GM12872 (cell line): Measurements from ENCODE around the gene AMFR.

Experiments
- CTCF ChIP-seq: IDR thresholded peaks from 3 replicates; pipeline ENCODE4 v1.5.1; 2011; ENCODE audit warnings: low read depth, mild to moderate bottlenecking, low read length, moderate library complexity; ENCODE audit not compliant: insufficient read depth

Gene AMFR

GRCh38 chr16:56370875-56371659 is 54.3 kb downstream of the AMFR start:
- no peak for TF ChIP-seq CTCF

GRCh38 chr16:56370185-56370874 is 55.0 kb downstream of the AMFR start:
- no peak for TF ChIP-seq CTCF

DNA sequence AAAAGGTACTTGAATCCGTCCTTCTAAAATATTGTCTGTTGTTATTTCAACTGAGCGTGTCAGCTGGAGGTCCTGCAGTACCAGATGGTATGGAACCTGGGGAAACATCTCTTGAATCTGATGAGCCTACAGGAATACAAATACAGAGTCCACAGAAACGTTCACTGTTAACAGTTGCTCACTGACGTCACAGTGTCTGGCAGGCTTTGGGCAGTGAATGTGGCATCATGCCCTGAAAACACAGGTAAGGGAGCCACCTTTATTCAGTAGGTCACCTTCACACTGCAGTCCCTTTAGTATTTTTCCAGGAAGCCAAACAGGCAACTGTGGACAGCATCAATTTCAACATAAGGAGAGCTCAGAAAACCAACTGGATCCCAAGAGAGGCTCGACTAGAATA is 56.1 kb downstream of the AMFR start:
- no peak for TF ChIP-seq CTCF

DNA sequence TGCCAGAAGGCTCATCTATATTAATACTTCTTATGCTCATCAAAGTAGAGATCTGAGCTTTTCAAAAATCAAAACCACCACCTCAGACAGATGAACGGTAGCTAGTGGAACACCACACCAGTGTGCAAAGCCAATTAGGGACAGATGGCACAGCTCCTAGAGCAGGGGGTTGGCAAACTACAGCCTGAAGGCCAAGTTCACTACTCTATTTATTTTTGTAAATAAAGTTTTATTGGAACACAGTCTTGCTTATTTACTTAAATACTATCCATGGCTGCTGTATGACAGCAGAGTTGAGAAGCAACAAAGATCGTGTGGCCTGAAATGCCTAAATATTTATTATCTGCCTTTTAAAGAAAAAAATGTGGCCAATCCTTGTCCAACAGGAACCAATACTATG is 56.8 kb downstream of the AMFR start:
- TF ChIP-seq CTCF, result no peak

DNA sequence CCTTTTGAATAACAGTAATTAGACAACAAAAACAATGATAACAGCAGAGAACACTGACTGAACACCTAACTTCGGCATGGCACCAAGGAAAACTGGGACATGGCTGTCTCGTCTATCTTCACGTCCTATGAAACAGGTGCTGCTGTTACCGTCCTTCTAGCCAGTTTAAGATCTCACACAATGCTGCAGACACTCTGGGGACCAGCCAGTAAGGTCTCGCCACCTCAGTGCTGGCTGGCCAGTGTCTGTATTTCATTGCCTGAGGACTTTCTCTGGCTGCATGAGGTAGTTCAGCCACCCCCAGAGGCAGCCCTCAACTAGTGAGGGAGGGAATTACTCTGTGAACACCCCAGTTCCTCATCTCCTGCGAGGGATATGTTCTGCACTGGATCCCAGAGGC is 57.6 kb downstream of the AMFR start:
- TF ChIP-seq CTCF, result no peak

DNA sequence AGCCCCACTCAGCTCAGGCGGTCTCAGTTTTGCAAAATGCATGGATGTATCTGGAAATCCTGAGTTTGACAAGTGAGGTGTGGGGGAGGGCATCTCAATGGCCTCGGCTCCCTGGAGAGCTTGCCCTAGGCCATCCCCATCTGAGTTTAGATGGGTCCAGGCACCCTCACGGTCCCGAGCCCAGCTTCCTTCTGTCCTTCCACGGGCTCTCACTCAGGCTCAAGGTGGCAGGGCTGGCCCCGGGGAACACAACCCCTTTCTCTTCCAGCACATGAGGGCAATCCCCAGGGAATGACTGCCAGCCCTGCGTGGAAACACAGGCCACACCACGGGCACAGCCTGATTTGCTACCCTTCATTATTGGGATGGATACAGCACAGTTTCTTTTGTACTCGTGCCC is 58.4 kb downstream of the AMFR start:
- no peak for TF ChIP-seq CTCF

- no peak for TF ChIP-seq CTCF
Measured at GRCh38 chr16:56365552-56365951, 59.8 kb downstream of the AMFR start.
